GM11168 (cell line): Measurements from ENCODE around the gene SERP2.

Experiments used
- in situ Hi-C: fragments of 300-500 bp; cut with MboI; formaldehyde crosslinking; loops from one replicate; pipeline ENCODE4 v1.12.0; 2022; ENCODE audit warnings: low sequenced_read_pairs; ENCODE audit not compliant: unreplicated experiment

Gene SERP2

GRCh38 chr13:44426461-44426860, 52.8 kb downstream of the SERP2 start:
- in situ Hi-C loops = loop anchor here (25.0 kb wide), 1 partner anchor 239 kb away; no protein-coding TSS in a partner anchor

- in situ Hi-C loops = loop anchor here (25.0 kb wide), 1 partner anchor 242 kb away; no protein-coding TSS in a partner anchor
These were observed 55.7 kb downstream of the SERP2 start for GRCh38 chr13:44429311-44429710.

- in situ Hi-C loops = loop anchor here (10.0 to 25.0 kb wide), 2 partner anchors 244 to 376 kb away; no protein-coding TSS in a partner anchor
These were observed 57.5 kb downstream of the SERP2 start for GRCh38 chr13:44431150-44431549.

GRCh38 chr13:44432650-44433049, 59.0 kb downstream of the SERP2 start:
- in situ Hi-C loops = loop anchor here (10.0 to 25.0 kb wide), 2 partner anchors 245 to 378 kb away; no protein-coding TSS in a partner anchor

- in situ Hi-C loops = loop anchor here (10.0 to 25.0 kb wide), 2 partner anchors 247 to 379 kb away; no protein-coding TSS in a partner anchor
These were observed 60.5 kb downstream of the SERP2 start for GRCh38 chr13:44433863-44434765.

- in situ Hi-C loops = loop anchor here (5.0 to 25.0 kb wide), 3 partner anchors 247 to 527 kb away; no protein-coding TSS in a partner anchor
These were observed 61.1 kb downstream of the SERP2 start for GRCh38 chr13:44434766-44435141.

- in situ Hi-C loops = loop anchor here (5.0 to 25.0 kb wide), 3 partner anchors 248 to 528 kb away; no protein-coding TSS in a partner anchor
These were observed 61.7 kb downstream of the SERP2 start for GRCh38 chr13:44435142-44435918.

- in situ Hi-C loops = loop anchor here (5.0 to 25.0 kb wide), 3 partner anchors 249 to 529 kb away; no protein-coding TSS in a partner anchor
These were observed 62.4 kb downstream of the SERP2 start for GRCh38 chr13:44435919-44436510.

GRCh38 chr13:44436589-44437337, 63.1 kb downstream of the SERP2 start:
- in situ Hi-C loops = loop anchor here (5.0 to 25.0 kb wide), 3 partner anchors 249 to 529 kb away; no protein-coding TSS in a partner anchor

GRCh38 chr13:44437356-44438233, 64.0 kb downstream of the SERP2 start:
- in situ Hi-C loops = loop anchor here (5.0 to 25.0 kb wide), 3 partner anchors 250 to 530 kb away; no protein-coding TSS in a partner anchor

GRCh38 chr13:44438234-44438579, 64.6 kb downstream of the SERP2 start:
- in situ Hi-C loops = loop anchor here (5.0 to 25.0 kb wide), 3 partner anchors 251 to 531 kb away; no protein-coding TSS in a partner anchor

- in situ Hi-C loops = loop anchor here (5.0 to 25.0 kb wide), 3 partner anchors 252 to 532 kb away; no protein-coding TSS in a partner anchor
These were observed 65.9 kb downstream of the SERP2 start for GRCh38 chr13:44439452-44440024.

GRCh38 chr13:44440046-44440608, 66.5 kb downstream of the SERP2 start:
- in situ Hi-C loops = loop anchor here (25.0 kb wide), 1 partner anchor 253 kb away; no protein-coding TSS in a partner anchor
